Activated B cell treated with CpG ODN at 0.5 μM for 24 hours (primary cell): ENCODE measurements around the gene CDH15. TPM values are rescaled to one million over a fixed set of nuclear protein-coding genes. Genes with fewer than 3 reads are reported as not detected.
"Not testable (repeated sequence)": the region's sequence is repeated elsewhere in the genome, so short reads cannot be mapped to it uniquely, and the experiment has no call there.

Experiments used
- ATAC-seq: fragments of 200-7000 bp; cut with Tn5 transposase; one replicate; pipeline ENCODE4 v1.10.0; 2021; ENCODE audit warnings: low read depth, mild to moderate bottlenecking, moderate library complexity
- CTCF ChIA-PET: fragments of 350-600 bp; sonication (Branson Sonifier 250); formaldehyde crosslinking; loops from one replicate; lab custom pipeline; 2021; ENCODE audit warnings: antibody characterized with exemption; lab: Charles Lee
- POLR2A ChIA-PET: fragments of 350-600 bp; sonication (Branson Sonifier 250); formaldehyde crosslinking; loops from one replicate; lab custom pipeline; 2021; ENCODE audit warnings: antibody characterized with exemption; lab: Charles Lee
- DNase-seq: peaks from one replicate; pipeline ENCODE4 v3.0.0; 2022
- H3K27ac Mint-ChIP-seq: one replicate; pipeline ENCODE4 v1.8.0; 2020; ENCODE audit warnings: mixed read lengths
- H3K27me3 Mint-ChIP-seq: one replicate; pipeline ENCODE4 v1.8.0; 2021; ENCODE audit warnings: mixed read lengths
- H3K36me3 Mint-ChIP-seq: one replicate; pipeline ENCODE4 v1.8.0; 2021; ENCODE audit warnings: low read depth, mixed read lengths
- H3K4me1 Mint-ChIP-seq: one replicate; pipeline ENCODE4 v1.8.0; 2021; ENCODE audit warnings: mixed read lengths
- H3K4me3 Mint-ChIP-seq: one replicate; pipeline ENCODE4 v1.8.0; 2020; ENCODE audit warnings: mild to moderate bottlenecking, mixed read lengths
- H3K9me3 Mint-ChIP-seq: one replicate; pipeline ENCODE4 v1.8.0; 2020; ENCODE audit warnings: mixed read lengths
- CTCF ChIP-seq: fragments of 200-600 bp; IDR thresholded peaks from one replicate; pipeline ENCODE4 v1.8.0; 2022; ENCODE audit warnings: antibody characterized with exemption, mild to moderate bottlenecking
- intact Hi-C: fragments of 100-400 bp; cut with micrococcal nuclease; formaldehyde crosslinking; loops from one replicate; pipeline ENCODE4 v1.15.1; 2024
- total RNA-seq: library from RNA; stranded (reverse); gene quantifications from 2 replicates; pipeline ENCODE4 v1.2.3, GENCODE V29; 2022

The CDH15 gene
- total RNA-seq, 1 donor from 2014 or later, result not detected

- no peak for TF ChIP-seq CTCF
- Mint-ChIP-seq H3K4me1 (peaks cover 3% of the 10 kb centered on the region), H3K4me3 (no peak overlapping the region), H3K27me3 (no peaks in the 10 kb centered on the region), H3K36me3 (no peaks in the 10 kb centered on the region), H3K27ac (no peak overlapping the region), H3K9me3 (no peaks in the 10 kb centered on the region)
- ChIA-PET POLR2A (no interaction called here), CTCF (no interaction called here)
- ATAC-seq, result no peak
- no peak for DNase-seq
- intact Hi-C loops, result no loop called here
These were observed 19.7 kb downstream of the CDH15 start for GRCh38 chr16:89191033-89191900.

- H3K4me3 Mint-ChIP-seq, result no peak overlapping the region
- CTCF ChIA-PET, result no interaction called here
- H3K9me3 Mint-ChIP-seq, result no peaks in the 10 kb centered on the region
- DNase-seq, result no peak
- H3K4me1 Mint-ChIP-seq, result peaks cover 3% of the 10 kb centered on the region
- POLR2A ChIA-PET, result no interaction called here
- intact Hi-C loops, result loop anchor here (1.0 kb wide), 1 partner anchor 21 kb away; the partner anchor contains the start of gene CDH15
- TF ChIP-seq CTCF, result no peak
- ATAC-seq, result no peak
- no peak overlapping the region for H3K27ac Mint-ChIP-seq
- H3K27me3 Mint-ChIP-seq, result no peaks in the 10 kb centered on the region
- no peaks in the 10 kb centered on the region for H3K36me3 Mint-ChIP-seq
These were observed 20.3 kb downstream of the CDH15 start for GRCh38 chr16:89191901-89192185.

- H3K9me3 Mint-ChIP-seq, DNase-seq, H3K4me3 Mint-ChIP-seq, H3K27ac Mint-ChIP-seq, H3K27me3 Mint-ChIP-seq, CTCF ChIA-PET, H3K36me3 Mint-ChIP-seq, H3K4me1 Mint-ChIP-seq: not testable (repeated sequence)
- peak; percentile 65 for ATAC-seq
- intact Hi-C loops, result loop anchor here (1.0 kb wide), 1 partner anchor 21 kb away; the partner anchor contains the start of gene CDH15
- POLR2A ChIA-PET, result interaction anchor here (0.6 to 0.7 kb wide), 7 partner anchors 25 to 762 kb away, joined by 3 to 24 read pairs (median 4); partner anchors contain the start of gene ZNF778
These were observed 20.8 kb downstream of the CDH15 start for GRCh38 chr16:89192186-89192955.

- no peak for TF ChIP-seq CTCF
- no peak for ATAC-seq
These were observed 21.5 kb downstream of the CDH15 start for GRCh38 chr16:89192956-89193575.

GRCh38 chr16:89193576-89194293, 22.2 kb downstream of the CDH15 start:
- intact Hi-C loops, result no loop called here
- POLR2A ChIA-PET, result no interaction called here

More at GRCh38 chr16:89192956-89193575, 21.5 kb downstream of the CDH15 start:
- no peak overlapping the region for H3K4me3 Mint-ChIP-seq
- peaks cover 3% of the 10 kb centered on the region for H3K4me1 Mint-ChIP-seq
- no peak overlapping the region for H3K27ac Mint-ChIP-seq
- no peak for DNase-seq
- peaks cover 2% of the 10 kb centered on the region for H3K27me3 Mint-ChIP-seq
- POLR2A ChIA-PET, result interaction anchor here (0.6 to 0.7 kb wide), 9 partner anchors 25 to 763 kb away, joined by 3 to 24 read pairs (median 4); partner anchors contain the start of gene ZNF778
- H3K36me3 Mint-ChIP-seq, result no peaks in the 10 kb centered on the region
- CTCF ChIA-PET, result no interaction called here
- intact Hi-C loops, result loop anchor here (1.0 kb wide), 1 partner anchor 22 kb away; the partner anchor contains the start of gene CDH15
- no peaks in the 10 kb centered on the region for H3K9me3 Mint-ChIP-seq

More at GRCh38 chr16:89193576-89194293, 22.2 kb downstream of the CDH15 start:
- Mint-ChIP-seq H3K9me3 (no peaks in the 10 kb centered on the region), H3K27me3 (peaks cover 3% of the 10 kb centered on the region), H3K4me3 (no peak overlapping the region), H3K36me3 (no peaks in the 10 kb centered on the region), H3K4me1 (peaks cover 3% of the 10 kb centered on the region), H3K27ac (no peak overlapping the region)
- DNase-seq, result no peak
- ATAC-seq, result no peak
- CTCF ChIA-PET, result no interaction called here
- no peak for TF ChIP-seq CTCF
